ENCODE measurements around the gene NLRP14. TPM values are rescaled to one million over a fixed set of nuclear protein-coding genes. Genes with fewer than 3 reads are reported as not detected.

Gene NLRP14
- total and polyA plus RNA-seq, 3 donors from 2014 or later, result 1.2 to 2.4 (median 1.6) TPM

- intact Hi-C loops (cut with DNase I; ENCODE audit: low total_unique reads), result no loop called here
- 54 to 77% methylated on average over 15 to 16 of the region's 16 CpGs for WGBS, 2 donors
- Histone ChIP-seq H3K36me3 (ENCODE audit: low read depth, missing control alignments) (no peaks in the 10 kb centered on the region), H3K4me3 (peak overlapping the region in 1 of 2 donors; percentile 18), H3K27me3 (no peaks in the 10 kb centered on the region), H3K9me3 (no peaks in the 10 kb centered on the region), H3K27ac (no peak overlapping the region), H3K4me1 (no peaks in the 10 kb centered on the region)
- TF ChIP-seq POLR2A (IDR thresholded peaks at IDR 0.05), result no peak
- no peak for TF ChIP-seq CTCF (IDR thresholded peaks at IDR 0.05)
- no peak for DNase-seq
Measured at GRCh38 chr11:7030836-7031235, 10.6 kb downstream of the NLRP14 start.

GRCh38 chr11:7031471-7031871, 11.2 kb downstream of the NLRP14 start:
- Histone ChIP-seq H3K36me3 (ENCODE audit: low read depth, missing control alignments) (no peaks in the 10 kb centered on the region), H3K27me3 (no peaks in the 10 kb centered on the region), H3K27ac (no peak overlapping the region), H3K9me3 (no peaks in the 10 kb centered on the region), H3K4me3 (peak overlapping the region in 1 of 2 donors; percentile 18), H3K4me1 (no peaks in the 10 kb centered on the region)
- DNase-seq, result no peak
- 57% methylated on average over 11 of the region's 11 CpGs for WGBS, 2 donors
- intact Hi-C loops (cut with DNase I; ENCODE audit: low total_unique reads), result no loop called here
- TF ChIP-seq CTCF (IDR thresholded peaks at IDR 0.05), result no peak
- no peak for TF ChIP-seq POLR2A (IDR thresholded peaks at IDR 0.05)

DNA sequence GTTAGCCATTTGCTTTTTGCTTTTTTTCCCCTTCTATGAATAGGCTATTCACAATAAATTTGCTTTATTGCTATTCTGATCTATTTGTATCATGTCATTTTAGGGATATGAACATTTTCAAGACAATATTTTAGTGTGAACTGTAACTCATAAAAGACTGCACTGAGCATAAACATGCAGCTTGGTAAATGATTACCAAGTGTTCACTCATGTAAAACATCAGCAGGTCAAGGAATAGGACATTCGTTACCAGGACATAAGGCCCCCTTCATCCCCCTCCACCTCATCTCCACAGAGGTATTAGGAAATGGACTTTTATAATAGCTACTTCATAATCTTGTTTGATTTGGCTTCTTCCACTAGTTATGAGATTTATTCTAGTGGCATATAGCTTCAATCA, 12.4 kb downstream of the NLRP14 start:
- Histone ChIP-seq H3K4me1 (no peaks in the 10 kb centered on the region), H3K36me3 (ENCODE audit: low read depth, missing control alignments) (no peaks in the 10 kb centered on the region), H3K4me3 (no peak overlapping the region), H3K27ac (no peak overlapping the region), H3K27me3 (no peaks in the 10 kb centered on the region), H3K9me3 (no peaks in the 10 kb centered on the region)
- intact Hi-C loops (cut with DNase I; ENCODE audit: low total_unique reads), result no loop called here
- DNase-seq, result no peak
- WGBS, 2 donors, result 0 to 36% methylated on average over 1 of the region's 1 CpG
- TF ChIP-seq POLR2A (IDR thresholded peaks at IDR 0.05), result no peak

DNA sequence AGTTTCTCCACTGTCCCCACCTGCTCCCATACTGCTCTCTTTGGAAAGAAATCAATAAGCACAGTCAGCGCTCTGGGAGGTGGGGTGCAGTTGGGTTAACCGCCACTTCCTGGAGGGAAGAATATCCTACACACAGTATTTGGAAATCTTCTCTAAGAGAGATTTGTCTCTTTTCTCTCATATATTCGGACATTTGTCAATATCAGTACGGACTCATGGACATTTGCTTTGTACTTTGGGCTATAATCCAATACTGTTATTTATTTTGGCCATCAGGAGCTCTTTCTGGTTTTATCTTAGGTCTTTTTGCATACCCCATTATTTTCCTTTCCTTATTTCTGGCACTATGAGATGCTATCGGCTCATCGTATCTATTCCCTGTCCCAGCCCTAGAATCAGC, 13.7 kb downstream of the NLRP14 start:
- no peaks in the 10 kb centered on the region for H3K4me1 ChIP-seq
- no peaks in the 10 kb centered on the region for H3K9me3 ChIP-seq
- no peak overlapping the region for H3K27ac ChIP-seq
- DNase-seq, result no peak
- H3K4me3 ChIP-seq, result no peak overlapping the region
- no peak for TF ChIP-seq CTCF (IDR thresholded peaks at IDR 0.05)
- TF ChIP-seq POLR2A (IDR thresholded peaks at IDR 0.05), result no peak
- no peaks in the 10 kb centered on the region for H3K27me3 ChIP-seq
- intact Hi-C loops (cut with DNase I; ENCODE audit: low total_unique reads), result no loop called here
- H3K36me3 ChIP-seq (ENCODE audit: low read depth, missing control alignments), result no peaks in the 10 kb centered on the region
- WGBS, 2 donors, result 83 to 85% methylated on average over 6 of the region's 6 CpGs

DNA sequence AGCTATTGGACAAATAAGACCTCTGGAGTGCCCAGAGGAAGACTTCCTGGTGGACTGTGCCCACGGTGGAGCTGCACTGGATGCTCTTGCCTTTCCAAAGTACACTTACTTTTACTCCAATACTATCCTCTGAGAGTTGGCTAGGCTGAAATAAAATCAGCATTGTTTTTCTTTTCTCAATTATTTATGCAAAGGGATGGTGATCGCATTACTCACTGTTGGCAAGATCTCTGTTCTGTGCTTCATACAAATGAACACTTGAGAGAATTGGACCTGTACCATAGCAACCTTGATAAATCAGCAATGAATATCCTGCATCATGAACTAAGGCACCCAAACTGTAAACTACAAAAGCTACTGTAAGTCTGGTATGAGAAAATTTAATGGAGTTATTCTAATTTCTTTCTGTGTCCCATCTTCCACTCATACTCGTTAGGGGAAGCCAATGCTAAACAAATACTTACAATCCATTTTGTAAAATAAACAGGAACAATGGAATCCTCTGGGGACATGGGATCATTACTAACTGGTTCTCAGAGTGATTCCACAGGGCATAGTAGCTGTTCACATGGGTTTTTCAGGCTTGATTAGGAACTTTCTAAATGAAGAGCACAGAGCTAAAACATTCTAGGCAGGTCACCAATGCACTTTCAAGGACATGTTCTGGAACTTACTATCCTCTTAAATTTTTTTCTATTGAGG, 26.3 kb downstream of the NLRP14 start:
- DNase-seq, result no peak
- no peaks in the 10 kb centered on the region for H3K27me3 ChIP-seq
- no peaks in the 10 kb centered on the region for H3K9me3 ChIP-seq
- TF ChIP-seq CTCF (IDR thresholded peaks at IDR 0.05) (no peak), POLR2A (IDR thresholded peaks at IDR 0.05) (no peak)
- H3K27ac ChIP-seq, result no peak overlapping the region
- intact Hi-C loops (cut with DNase I; ENCODE audit: low total_unique reads), result no loop called here
- no peak overlapping the region for H3K4me3 ChIP-seq
- H3K4me1 ChIP-seq, result no peaks in the 10 kb centered on the region
- H3K36me3 ChIP-seq (ENCODE audit: low read depth, missing control alignments), result no peaks in the 10 kb centered on the region
- WGBS, 2 donors, result 62 to 66% methylated on average over 3 of the region's 3 CpGs

All from testis (tissue), 3 donors.